Measurements from ENCODE around the gene SAMM50. TPM values are rescaled to one million over a fixed set of nuclear protein-coding genes. Genes with fewer than 3 reads are reported as not detected.

SAMM50 gene
- total RNA-seq, 2 donors from 2014 or later, result 54.4 to 56.0 TPM

DNA sequence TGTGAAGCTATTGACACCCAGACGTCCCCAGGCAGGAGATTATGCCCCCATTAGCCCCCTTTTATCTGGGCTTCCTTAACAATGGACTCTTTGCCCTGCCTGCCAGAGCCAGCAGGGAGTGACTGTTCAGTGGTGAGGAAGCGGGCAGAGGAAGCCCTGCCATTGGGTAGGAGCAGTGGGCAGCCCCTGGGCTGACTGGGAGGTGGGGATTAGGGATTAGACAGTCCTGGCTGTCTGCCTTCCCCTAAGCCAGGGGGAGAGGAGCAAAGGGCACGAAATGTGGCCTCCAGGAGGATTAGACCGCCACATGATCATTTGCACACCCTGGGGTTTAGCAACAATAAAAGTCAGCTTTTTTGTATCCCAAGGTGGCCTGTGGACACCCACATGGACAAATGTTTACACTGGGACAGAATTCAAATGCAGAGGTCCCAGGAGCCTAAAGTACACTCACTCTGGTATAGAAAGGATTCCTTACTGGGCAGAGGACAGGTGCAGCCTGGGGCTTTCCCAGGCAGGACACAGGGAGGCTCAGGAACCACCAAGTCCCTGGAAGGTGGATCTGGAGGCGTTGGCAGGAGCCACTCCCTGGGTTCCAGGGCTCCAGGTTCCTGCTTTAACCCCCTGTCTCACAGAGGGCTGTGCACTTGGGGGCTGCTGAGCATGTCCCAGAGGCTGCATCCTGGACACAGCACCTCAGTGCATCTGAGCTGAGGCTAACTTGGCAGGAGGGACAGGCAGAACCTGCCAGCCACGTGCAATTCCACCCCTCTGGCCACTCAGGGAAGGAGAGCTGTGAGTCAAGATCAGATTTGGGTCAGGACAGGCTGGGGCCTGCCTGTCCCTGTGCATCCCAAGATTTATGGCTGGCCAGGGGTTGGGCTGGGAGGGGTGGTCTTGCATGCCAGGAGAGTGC, 29.6 kb upstream of the SAMM50 start:
- WGBS, 2 experiments (ENCODE audit: insufficient coverage in 1 of 2, insufficient read length in 1 of 2), result 24 to 33% methylated on average over 4 to 6 of the region's 6 CpGs
- H3K4me1 Mint-ChIP-seq, result peaks cover 24% of the 10 kb centered on the region
- H3K4me3 Mint-ChIP-seq, result peak overlapping the region; percentile 85
- peak; percentile 92 for DNase-seq
- Histone ChIP-seq H3K9me3 (ENCODE audit: control insufficient read depth, low read length) (no peaks in the 10 kb centered on the region), H3K27ac (ENCODE audit: low read depth, low read length) (peak overlapping the region; percentile 76), H3K9ac (ENCODE audit: extremely low read depth, low read length, poor library complexity, severe bottlenecking) (peak overlapping the region; percentile 82), H3K36me3 (ENCODE audit: control insufficient read depth, insufficient read depth, low read length) (peaks cover 33% of the 10 kb centered on the region), H3K4me3 (ENCODE audit: low read length) (peak overlapping the region; percentile 87), H3K27me3 (ENCODE audit: control insufficient read depth, insufficient read depth, low read length, poor library complexity, severe bottlenecking) (no peaks in the 10 kb centered on the region), H3K4me1 (ENCODE audit: control insufficient read depth, insufficient read depth, low read length) (peaks cover 10% of the 10 kb centered on the region)
- no peaks in the 10 kb centered on the region for H3K9me3 Mint-ChIP-seq
- peaks cover 2% of the 10 kb centered on the region for H3K27me3 Mint-ChIP-seq (ENCODE audit: insufficient read depth)
- H3K27ac Mint-ChIP-seq, result peak overlapping the region; percentile 93
- peaks cover 36% of the 10 kb centered on the region for H3K36me3 Mint-ChIP-seq (ENCODE audit: low read depth)
- TF ChIP-seq, protein P1, sequence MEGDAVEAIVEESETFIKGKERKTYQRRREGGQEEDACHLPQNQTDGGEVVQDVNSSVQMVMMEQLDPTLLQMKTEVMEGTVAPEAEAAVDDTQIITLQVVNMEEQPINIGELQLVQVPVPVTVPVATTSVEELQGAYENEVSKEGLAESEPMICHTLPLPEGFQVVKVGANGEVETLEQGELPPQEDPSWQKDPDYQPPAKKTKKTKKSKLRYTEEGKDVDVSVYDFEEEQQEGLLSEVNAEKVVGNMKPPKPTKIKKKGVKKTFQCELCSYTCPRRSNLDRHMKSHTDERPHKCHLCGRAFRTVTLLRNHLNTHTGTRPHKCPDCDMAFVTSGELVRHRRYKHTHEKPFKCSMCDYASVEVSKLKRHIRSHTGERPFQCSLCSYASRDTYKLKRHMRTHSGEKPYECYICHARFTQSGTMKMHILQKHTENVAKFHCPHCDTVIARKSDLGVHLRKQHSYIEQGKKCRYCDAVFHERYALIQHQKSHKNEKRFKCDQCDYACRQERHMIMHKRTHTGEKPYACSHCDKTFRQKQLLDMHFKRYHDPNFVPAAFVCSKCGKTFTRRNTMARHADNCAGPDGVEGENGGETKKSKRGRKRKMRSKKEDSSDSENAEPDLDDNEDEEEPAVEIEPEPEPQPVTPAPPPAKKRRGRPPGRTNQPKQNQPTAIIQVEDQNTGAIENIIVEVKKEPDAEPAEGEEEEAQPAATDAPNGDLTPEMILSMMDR (conservative IDR thresholded peaks at IDR 0.05), result no peak

DNA sequence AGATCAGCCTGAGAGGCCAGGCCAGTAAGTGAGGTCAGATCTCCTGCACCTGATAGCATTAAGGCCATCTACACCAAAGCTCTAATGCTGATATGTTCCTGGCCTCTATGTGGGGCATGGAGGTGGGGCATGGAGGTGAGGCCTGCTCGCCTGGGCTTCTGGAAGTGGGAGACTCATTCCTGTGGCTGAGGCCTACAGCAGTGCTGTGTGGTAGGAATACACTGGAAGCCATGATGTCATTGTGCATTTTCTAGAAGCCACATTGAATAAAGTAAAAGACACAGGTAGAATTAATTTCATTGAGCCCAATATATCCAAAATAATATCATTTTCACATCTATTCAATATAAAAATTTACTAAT, 28.9 kb upstream of the SAMM50 start:
- TF ChIP-seq, protein P1 (conservative IDR thresholded peaks at IDR 0.05), result no peak
- H3K27me3 ChIP-seq (ENCODE audit: control insufficient read depth, insufficient read depth, low read length, poor library complexity, severe bottlenecking), result no peaks in the 10 kb centered on the region
- peak overlapping the region; percentile 85 for H3K4me3 Mint-ChIP-seq
- DNase-seq, result no peak
- no peaks in the 10 kb centered on the region for H3K27me3 Mint-ChIP-seq (ENCODE audit: insufficient read depth)
- WGBS, 2 experiments (ENCODE audit: insufficient coverage in 1 of 2, insufficient read length in 1 of 2), result 94% methylated on average over 1 of the region's 1 CpG; no CpG with 5 or more reads in 1 of the 2 experiments
- H3K27ac Mint-ChIP-seq, result peak overlapping the region; percentile 58
- H3K4me1 Mint-ChIP-seq, result peaks cover 24% of the 10 kb centered on the region
- peaks cover 39% of the 10 kb centered on the region for H3K36me3 ChIP-seq (ENCODE audit: control insufficient read depth, insufficient read depth, low read length)
- no peaks in the 10 kb centered on the region for H3K9me3 ChIP-seq (ENCODE audit: control insufficient read depth, low read length)
- peaks cover 10% of the 10 kb centered on the region for H3K4me1 ChIP-seq (ENCODE audit: control insufficient read depth, insufficient read depth, low read length)
- H3K9ac ChIP-seq (ENCODE audit: extremely low read depth, low read length, poor library complexity, severe bottlenecking), result no peak overlapping the region
- H3K4me3 ChIP-seq (ENCODE audit: low read length), result peak overlapping the region; percentile 87
- no peak overlapping the region for H3K27ac ChIP-seq (ENCODE audit: low read depth, low read length)
- H3K9me3 Mint-ChIP-seq, result no peaks in the 10 kb centered on the region
- H3K36me3 Mint-ChIP-seq (ENCODE audit: low read depth), result peaks cover 41% of the 10 kb centered on the region

DNA sequence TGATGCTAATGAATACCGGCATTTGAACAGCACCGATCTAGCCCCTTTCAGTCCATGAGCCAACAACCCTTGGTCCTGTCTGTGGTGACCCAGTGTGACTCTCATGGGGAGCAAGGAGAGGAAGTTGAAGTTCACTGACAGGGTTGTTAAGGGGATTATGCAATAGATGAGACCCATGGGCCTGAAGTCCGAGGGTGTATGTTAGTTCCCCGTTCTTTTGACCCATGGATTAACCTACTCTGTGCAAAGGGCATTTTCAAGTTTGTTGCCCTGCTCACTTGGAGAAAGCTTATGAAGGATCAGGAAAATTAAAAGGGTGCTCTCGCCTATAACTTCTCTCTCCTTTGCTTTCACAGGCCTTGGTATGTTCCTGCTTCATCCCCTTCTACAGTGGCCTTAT, 26.8 kb upstream of the SAMM50 start:
- no peak overlapping the region for H3K9ac ChIP-seq (ENCODE audit: extremely low read depth, low read length, poor library complexity, severe bottlenecking)
- Mint-ChIP-seq H3K4me1 (peaks cover 20% of the 10 kb centered on the region), H3K27me3 (ENCODE audit: insufficient read depth) (no peaks in the 10 kb centered on the region), H3K27ac (no peak overlapping the region), H3K36me3 (ENCODE audit: low read depth) (peaks cover 59% of the 10 kb centered on the region), H3K9me3 (no peaks in the 10 kb centered on the region), H3K4me3 (no peak overlapping the region)
- H3K9me3 ChIP-seq (ENCODE audit: control insufficient read depth, low read length), result no peaks in the 10 kb centered on the region
- H3K36me3 ChIP-seq (ENCODE audit: control insufficient read depth, insufficient read depth, low read length), result peaks cover 61% of the 10 kb centered on the region
- H3K4me1 ChIP-seq (ENCODE audit: control insufficient read depth, insufficient read depth, low read length), result peaks cover 10% of the 10 kb centered on the region
- DNase-seq, result no peak
- H3K27ac ChIP-seq (ENCODE audit: low read depth, low read length), result no peak overlapping the region
- 93 to 96% methylated on average over 5 of the region's 5 CpGs for WGBS, 2 experiments (ENCODE audit: insufficient coverage in 1 of 2, insufficient read length in 1 of 2)
- no peaks in the 10 kb centered on the region for H3K27me3 ChIP-seq (ENCODE audit: control insufficient read depth, insufficient read depth, low read length, poor library complexity, severe bottlenecking)
- H3K4me3 ChIP-seq (ENCODE audit: low read length), result no peak overlapping the region
- TF ChIP-seq, protein P1 (conservative IDR thresholded peaks at IDR 0.05), result no peak
